Psoas muscle (tissue), 8 donors: ENCODE data around the gene PRKACA. TPM values are rescaled to one million over a fixed set of nuclear protein-coding genes. Genes with fewer than 3 reads are reported as not detected.

Experiments used
- ATAC-seq, 4 donors: fragments of 200-7000 bp; cut with Tn5 transposase; one replicate each; pipeline ENCODE4 v1.9.1; 2020; ENCODE audit warnings: moderate library complexity in 3 of 4, mild to moderate bottlenecking in 2 of 4
- DNase-seq, 2 donors: peaks; one replicate each; pipeline ENCODE4 v3.0.0-alpha.2; 2020
- H3K27ac ChIP-seq: fragments of 200-600 bp; one replicate; pipeline ENCODE4 v1.8.0; 2022
- H3K27me3 ChIP-seq, 3 donors: fragments of 200-600 bp in 1 of 3; one replicate each; pipeline versions ENCODE4 v1.6.1 to v1.8.0; 2013 to 2022; ENCODE audit warnings: low read length in 2 of 3, mild to moderate bottlenecking in 2 of 3, moderate library complexity in 1 of 3; ENCODE audit not compliant: insufficient read depth in 3 of 3
- H3K36me3 ChIP-seq, 2 donors: fragments of 200-600 bp in 1 of 2; one replicate each; pipeline versions ENCODE4 v1.6.1 to v1.8.0; 2013 to 2022; ENCODE audit warnings: low read depth in 1 of 2, mild to moderate bottlenecking in 1 of 2, moderate library complexity in 1 of 2; ENCODE audit not compliant: insufficient read depth in 1 of 2
- H3K4me1 ChIP-seq: fragments of 200-600 bp; one replicate; pipeline ENCODE4 v1.8.0; 2022
- H3K4me3 ChIP-seq: fragments of 200-600 bp; one replicate; pipeline ENCODE4 v1.8.0; 2022; ENCODE audit warnings: mild to moderate bottlenecking
- H3K9me3 ChIP-seq: fragments of 200-600 bp; one replicate; pipeline ENCODE4 v1.8.0; 2022
- CTCF ChIP-seq: fragments of 200-600 bp; IDR thresholded peaks from one replicate; pipeline ENCODE4 v1.8.0; 2022; ENCODE audit warnings: antibody characterized with exemption
- WGBS, 3 donors: extraction: QIAGEN DNeasy Blood & Tissue Kit; methylation state at CpG; one replicate each; pipeline versions ENCODE4 v1.1.6 to v1.1.7; 2013; 5-methylcytosine and 5-hydroxymethylcytosine counted together
- intact Hi-C, 2 donors: fragments of 100-400 bp; cut with DNase I; formaldehyde crosslinking; loops; one replicate each; pipeline versions ENCODE4 v1.11.0 to v1.14.2; 2022
- polyA plus RNA-seq, 3 donors: library from polyadenylated mRNA; stranded (reverse); fragments of 200-250 nt; gene quantifications; one replicate each; pipeline ENCODE4 v1.2.3, GENCODE V29; 2013
- total RNA-seq, 4 donors: library from RNA; stranded (reverse); fragmentation: NEBNext Ultra II Directional in 2 of 4; extraction: Animal tissue kit (Norgen Biotek cat#: 25700) in 2 of 4; gene quantifications; one replicate each; pipeline versions ENCODE4 v1.2.1 to v1.2.4, GENCODE V29; 2021 to 2023
- donor health status: healthy with polysubstance abuse.
- donor health status: DM: no; HTN: no; CAD: no; lungs with moderate emphysema.
- donor health status: Bipolar disorder and iron deficiency.
- donor health status: healthy.
- donor health status: DM: yes; HTN: yes; CAD: no.
- donor health status: DM: no; HTN: no; CAD: no.
- donor health status: DM: no; HTN: no; CAD: no.
- donor health status: DM: yes; HTN: yes; CAD: no.

PRKACA gene
- total and polyA plus RNA-seq, 7 donors, result 99.3 to 509 (median 209) TPM

DNA sequence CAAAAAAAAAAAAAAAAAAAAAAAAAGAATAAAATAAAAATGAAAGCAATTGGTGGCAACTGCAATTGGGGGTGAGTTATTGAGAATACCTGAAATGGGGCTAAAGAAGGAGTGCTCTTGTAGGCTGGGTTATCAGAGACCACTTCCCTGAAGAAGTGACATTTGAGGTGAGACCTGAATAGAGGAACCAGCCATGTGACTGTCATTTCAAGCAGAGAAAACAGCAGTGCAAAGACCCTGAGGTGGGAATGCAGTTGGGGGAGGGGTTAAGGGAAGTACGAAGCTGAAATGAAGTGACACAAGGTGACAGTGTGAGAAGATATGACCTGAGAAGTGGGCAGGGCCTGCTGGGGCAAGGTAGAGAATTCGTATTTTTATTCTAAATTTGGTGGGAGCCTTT, 51.4 kb downstream of the PRKACA start:
- Histone ChIP-seq H3K27ac (no peak overlapping the region), H3K4me3 (no peak overlapping the region), H3K27me3 (peaks cover 0 to 4% (median 3%) of the 10 kb centered on the region in 3 donors), H3K9me3 (no peaks in the 10 kb centered on the region), H3K4me1 (no peaks in the 10 kb centered on the region), H3K36me3 (no peaks in the 10 kb centered on the region)
- TF ChIP-seq CTCF, result no peak
- intact Hi-C loops, result no loop called here
- WGBS, 3 donors, result 62 to 66% (median 64%) methylated on average over 2 of the region's 2 CpGs
- DNase-seq (no peak), ATAC-seq (no peak)

DNA sequence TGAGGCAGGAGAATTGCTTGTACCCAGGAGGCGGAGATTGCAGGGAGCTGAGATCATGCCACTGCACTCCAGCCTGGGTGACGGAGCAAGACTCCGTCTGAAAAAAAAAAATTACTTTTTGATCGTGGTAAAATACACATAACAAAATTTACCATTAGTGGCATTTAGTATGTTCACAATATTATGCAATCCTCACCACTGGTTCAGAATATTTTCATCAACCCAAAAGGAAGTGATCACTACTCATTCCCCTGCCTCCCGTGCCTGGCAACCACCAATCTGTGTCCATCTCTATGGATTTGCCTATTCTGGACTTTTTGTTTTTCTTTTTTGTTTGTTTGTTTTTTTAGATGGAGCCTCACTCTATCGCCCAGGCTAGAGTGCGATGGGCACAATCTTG, 54.5 kb downstream of the PRKACA start:
- no peak for TF ChIP-seq CTCF
- no peaks in the 10 kb centered on the region for H3K36me3 ChIP-seq
- no peak for DNase-seq
- 71 to 79% (median 74%) methylated on average over 7 of the region's 7 CpGs for WGBS, 3 donors
- no peaks in the 10 kb centered on the region for H3K4me1 ChIP-seq
- H3K27ac ChIP-seq, result no peak overlapping the region
- H3K9me3 ChIP-seq, result no peaks in the 10 kb centered on the region
- no peak overlapping the region for H3K4me3 ChIP-seq
- H3K27me3 ChIP-seq, result peaks cover 0 to 30% (median 10%) of the 10 kb centered on the region in 3 donors
- no peak for ATAC-seq
- intact Hi-C loops, result no loop called here

- TF ChIP-seq CTCF, result no peak
- no peak overlapping the region for H3K4me3 ChIP-seq
- no peaks in the 10 kb centered on the region for H3K9me3 ChIP-seq
- intact Hi-C loops, result no loop called here
- no peak overlapping the region for H3K27ac ChIP-seq
- 80 to 88% (median 81%) methylated on average over 5 of the region's 5 CpGs for WGBS, 3 donors
- H3K36me3 ChIP-seq, result no peaks in the 10 kb centered on the region
- H3K4me1 ChIP-seq, result no peaks in the 10 kb centered on the region
- no peak for ATAC-seq
- H3K27me3 ChIP-seq, result peaks cover 0 to 36% (median 14%) of the 10 kb centered on the region in 3 donors
- no peak for DNase-seq
Observed at GRCh38 chr19:14062558-14062855, 55.1 kb downstream of the PRKACA start.

- intact Hi-C loops, result no loop called here
Observed at GRCh38 chr19:14061751-14062557, 55.6 kb downstream of the PRKACA start, which contains the start of gene PALM3. TSS of gene PALM3 (minus strand) at chr19:14062076. CDS start at chr19:14061980, 96 bp downstream.

More at GRCh38 chr19:14061751-14062557, 55.6 kb downstream of the PRKACA start, which contains the start of gene PALM3:
- ATAC-seq, result no peak
- Histone ChIP-seq H3K9me3 (no peaks in the 10 kb centered on the region), H3K36me3 (no peaks in the 10 kb centered on the region), H3K4me3 (no peak within 1 kb of the TSS), H3K27me3 (peaks cover 0 to 40% (median 16%) of the 10 kb centered on the region in 3 donors), H3K4me1 (no peaks in the 10 kb centered on the region), H3K27ac (no peak within 1 kb of the TSS)
- 47 to 57% (median 53%) methylated on average over 18 to 19 of the region's 19 CpGs for WGBS, 3 donors
- TF ChIP-seq CTCF, result no peak
- no peak for DNase-seq
